Hepatocyte (in vitro differentiated cells): Measurements from ENCODE around the gene DOK1.

Source experiments
- EZH2 ChIP-seq: fragments of 200-600 bp; sonication (generic); IDR thresholded peaks from 2 replicates; pipeline ENCODE4 v1.6.1; 2016; ENCODE audit warnings: antibody characterized with exemption, mild to moderate bottlenecking, borderline replicate concordance
- EZH2phosphoT487 ChIP-seq: fragments of 200-600 bp; sonication (generic); IDR thresholded peaks from one replicate; pipeline ENCODE4 v1.6.1; 2018; ENCODE audit warnings: antibody characterized with exemption, mild to moderate bottlenecking, low read depth, moderate library complexity; ENCODE audit not compliant: unreplicated experiment, severe bottlenecking
- TF ChIP-seq, protein P1 (sequence below): fragments of 200-600 bp; sonication (generic); IDR thresholded peaks from 2 replicates; pipeline ENCODE4 v1.5.1; 2016; ENCODE audit warnings: antibody characterized with exemption, mild to moderate bottlenecking; ENCODE audit not compliant: poor library complexity

DNA sequence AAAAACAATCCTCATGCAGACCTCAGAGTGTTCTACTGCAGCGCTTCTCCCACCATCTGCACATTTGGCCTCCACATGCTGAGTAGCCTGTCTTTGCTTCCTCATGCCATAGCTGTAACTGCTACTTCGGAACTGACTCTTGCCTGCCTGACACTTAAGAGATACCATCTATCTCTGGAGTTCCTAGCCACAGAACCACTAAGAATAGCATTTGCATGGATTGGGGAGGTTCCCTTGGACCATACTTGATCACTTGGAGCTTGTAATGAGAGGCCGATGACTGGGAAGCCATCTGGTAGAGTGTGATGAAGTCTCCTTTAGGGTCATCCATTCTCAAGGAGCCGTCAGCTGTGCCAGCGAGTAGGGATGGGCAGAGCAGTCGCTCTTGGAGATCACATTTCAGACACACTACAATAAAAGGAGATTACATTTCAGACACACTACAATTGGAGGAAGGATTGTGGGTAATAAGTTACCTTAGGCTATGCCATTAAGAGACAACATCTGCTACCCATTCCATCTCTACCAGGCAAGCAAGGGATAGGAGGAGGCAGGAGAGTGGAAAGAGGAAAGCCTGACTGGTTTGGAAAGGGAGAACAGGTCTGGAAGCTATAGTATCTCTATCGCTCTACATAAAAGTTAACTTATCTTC lies 21.8 kb downstream of the DOK1 start:
- TF ChIP-seq, protein P1, sequence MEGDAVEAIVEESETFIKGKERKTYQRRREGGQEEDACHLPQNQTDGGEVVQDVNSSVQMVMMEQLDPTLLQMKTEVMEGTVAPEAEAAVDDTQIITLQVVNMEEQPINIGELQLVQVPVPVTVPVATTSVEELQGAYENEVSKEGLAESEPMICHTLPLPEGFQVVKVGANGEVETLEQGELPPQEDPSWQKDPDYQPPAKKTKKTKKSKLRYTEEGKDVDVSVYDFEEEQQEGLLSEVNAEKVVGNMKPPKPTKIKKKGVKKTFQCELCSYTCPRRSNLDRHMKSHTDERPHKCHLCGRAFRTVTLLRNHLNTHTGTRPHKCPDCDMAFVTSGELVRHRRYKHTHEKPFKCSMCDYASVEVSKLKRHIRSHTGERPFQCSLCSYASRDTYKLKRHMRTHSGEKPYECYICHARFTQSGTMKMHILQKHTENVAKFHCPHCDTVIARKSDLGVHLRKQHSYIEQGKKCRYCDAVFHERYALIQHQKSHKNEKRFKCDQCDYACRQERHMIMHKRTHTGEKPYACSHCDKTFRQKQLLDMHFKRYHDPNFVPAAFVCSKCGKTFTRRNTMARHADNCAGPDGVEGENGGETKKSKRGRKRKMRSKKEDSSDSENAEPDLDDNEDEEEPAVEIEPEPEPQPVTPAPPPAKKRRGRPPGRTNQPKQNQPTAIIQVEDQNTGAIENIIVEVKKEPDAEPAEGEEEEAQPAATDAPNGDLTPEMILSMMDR, result no peak
- no peak for TF ChIP-seq EZH2phosphoT487
- no peak for TF ChIP-seq EZH2
